Measurements from ENCODE around the gene STX17.
A peak's percentile ranks its signal among the peaks of the same experiment; 100 is the strongest.

Gene STX17

GRCh38 chr9:99947395-99947794 is 40.9 kb downstream of the STX17 start:
- no peak overlapping the region for H3K4me3 ChIP-seq (ENCODE audit: low read length)
- no peak for DNase-seq (ENCODE audit: low read depth)
- peak; percentile 33 for TF ChIP-seq CTCF (conservative IDR thresholded peaks at IDR 0.05; ENCODE audit: low read depth, low read length)

- DNase-seq (ENCODE audit: low read depth) = no peak
- no peak for TF ChIP-seq CTCF (conservative IDR thresholded peaks at IDR 0.05; ENCODE audit: low read depth, low read length)
- H3K4me3 ChIP-seq (ENCODE audit: low read length) = no peak overlapping the region
These were observed 42.0 kb downstream of the STX17 start for GRCh38 chr9:99948482-99948881.

- DNase-seq (ENCODE audit: low read depth) = no peak
- TF ChIP-seq CTCF (conservative IDR thresholded peaks at IDR 0.05; ENCODE audit: low read depth, low read length) = no peak
- no peak overlapping the region for H3K4me3 ChIP-seq (ENCODE audit: low read length)
These were observed 42.4 kb downstream of the STX17 start for GRCh38 chr9:99948896-99949295.

GRCh38 chr9:99953861-99954507 is 47.5 kb downstream of the STX17 start:
- TF ChIP-seq CTCF (conservative IDR thresholded peaks at IDR 0.05; ENCODE audit: low read depth, low read length) = no peak
- no peak overlapping the region for H3K4me3 ChIP-seq (ENCODE audit: low read length)
- DNase-seq (ENCODE audit: low read depth) = no peak

- no peak for DNase-seq (ENCODE audit: low read depth)
- no peak for TF ChIP-seq CTCF (conservative IDR thresholded peaks at IDR 0.05; ENCODE audit: low read depth, low read length)
- H3K4me3 ChIP-seq (ENCODE audit: low read length) = no peak overlapping the region
These were observed 48.4 kb downstream of the STX17 start for GRCh38 chr9:99954819-99955218.

- no peak for DNase-seq (ENCODE audit: low read depth)
- no peak for TF ChIP-seq CTCF (conservative IDR thresholded peaks at IDR 0.05; ENCODE audit: low read depth, low read length)
- no peak overlapping the region for H3K4me3 ChIP-seq (ENCODE audit: low read length)
These were observed 49.2 kb downstream of the STX17 start for GRCh38 chr9:99955606-99956005.

- peak; percentile 23 for DNase-seq (ENCODE audit: low read depth)
- TF ChIP-seq CTCF (conservative IDR thresholded peaks at IDR 0.05; ENCODE audit: low read depth, low read length) = no peak
These were observed 56.3 kb downstream of the STX17 start for GRCh38 chr9:99962680-99963261.

More at GRCh38 chr9:99962680-99963261, 56.3 kb downstream of the STX17 start:
- no peak overlapping the region for H3K4me3 ChIP-seq (ENCODE audit: low read length)

Data from retinal pigment epithelial cell (primary cell).